HepG2 (cell line): ENCODE measurements around the gene TUBA4B. TPM values are rescaled to one million over a fixed set of nuclear protein-coding genes. Genes with fewer than 3 reads are reported as not detected.

Source experiments
- ATAC-seq: fragments of 200-7000 bp; cut with Tn5 transposase; 3 replicates; pipeline ENCODE4 v1.9.1; 2020; ENCODE audit warnings: mild to moderate bottlenecking, moderate library complexity
- BruUV-seq: library from RNA; stranded (reverse); fragments of 400-500 nt; replicated peaks from 2 replicates; lab custom pipeline; 2021; lab: Mats Ljungman, UMichigan
- CTCF ChIA-PET: fragments of 300-600 bp; formaldehyde crosslinking; extraction: SDS; loops from one replicate; lab custom pipeline; 2021; ENCODE audit warnings: low total read pairs, inconsistent platforms, low intra/inter-chr PET ratio; lab: Yijun Ruan, JAX
- POLR2A ChIA-PET: fragments of 350-600 bp; sonication (Branson Sonifier 250); formaldehyde crosslinking; loops from one replicate; lab custom pipeline; 2020; ENCODE audit warnings: antibody characterized with exemption, inconsistent platforms; lab: Yijun Ruan, JAX
- DNase-seq: peaks from one replicate; pipeline ENCODE4 v3.0.0-alpha.2; 2015; ENCODE audit warnings: low spot score
- FAIRE-seq: peaks from 3 replicates; lab custom pipeline; 2011; peaks lifted over from hg19 to GRCh38; lab: Jason Lieb, UNC
- H2AFZ ChIP-seq: one replicate; pipeline ENCODE4 v1.6.1; 2011; ENCODE audit warnings: low read length, inconsistent platforms
- H3K27ac ChIP-seq: fragments of 300-600 bp; 3 replicates; pipeline ENCODE4 v1.8.0; 2011; ENCODE audit warnings: mixed run types, mild to moderate bottlenecking, mixed read lengths, low read length, inconsistent platforms; ENCODE audit not compliant: insufficient read depth; ENCODE audit errors: extremely low read length
- H3K27me3 ChIP-seq, 2 experiments: fragments of 200-600 bp in 1 of 2; 2 replicates in 1 of 2; 3 replicates in 1 of 2; pipeline versions ENCODE4 v1.6.0 to v1.8.0; 2011; ENCODE audit warnings: low read length in 2 of 2, mild to moderate bottlenecking in 2 of 2, moderate library complexity in 2 of 2, inconsistent platforms in 1 of 2; ENCODE audit not compliant: insufficient read depth in 2 of 2, control insufficient read depth in 1 of 2
- H3K36me3 ChIP-seq, 2 experiments: fragments of 200-600 bp in 1 of 2; replicated peaks in 1 of 2; 2 replicates in 1 of 2; 3 replicates in 1 of 2; pipeline versions ENCODE4 v1.5.1 to v1.8.0; 2011; ENCODE audit warnings: low read length in 2 of 2, inconsistent platforms in 1 of 2; ENCODE audit not compliant: insufficient read depth in 2 of 2, control insufficient read depth in 1 of 2
- H3K4me1 ChIP-seq: 2 replicates; pipeline ENCODE4 v1.5.1; 2012; ENCODE audit warnings: low read length, inconsistent platforms; ENCODE audit not compliant: insufficient read depth
- H3K4me2 ChIP-seq: 2 replicates; pipeline ENCODE4 v1.6.0; 2011; ENCODE audit warnings: low read depth, low read length, inconsistent platforms
- H3K4me3 ChIP-seq, 3 experiments: fragments of 200-600 bp in 1 of 3; sonication (generic), shearing (Covaris generic) in 1 of 3; replicated peaks in 1 of 3; 2 replicates each; pipeline ENCODE4 v1.5.1; 2011 to 2016; ENCODE audit warnings: low read length in 3 of 3, inconsistent platforms in 2 of 3, low read depth in 2 of 3, mild to moderate bottlenecking in 2 of 3, control low read depth in 1 of 3, mixed read lengths in 1 of 3; ENCODE audit not compliant: insufficient read depth in 1 of 3
- H3K79me2 ChIP-seq: one replicate; pipeline ENCODE4 v1.6.1; 2011; ENCODE audit warnings: low read length, inconsistent platforms; ENCODE audit not compliant: insufficient read depth
- H3K9ac ChIP-seq: 2 replicates; pipeline ENCODE4 v1.6.0; 2011; ENCODE audit warnings: mild to moderate bottlenecking, low read depth, low read length, inconsistent platforms; ENCODE audit not compliant: insufficient read depth
- H3K9me3 ChIP-seq: 2 replicates; pipeline ENCODE4 v1.5.1; 2012; ENCODE audit warnings: mild to moderate bottlenecking, low read length
- H4K20me1 ChIP-seq: 2 replicates; pipeline ENCODE4 v1.6.0; 2011; ENCODE audit warnings: inconsistent platforms, mild to moderate bottlenecking, low read length, moderate library complexity; ENCODE audit not compliant: insufficient read depth
- ASH2L ChIP-seq: fragments of 300-600, 200-600 bp; sonication (generic); IDR thresholded peaks from 2 replicates; pipeline ENCODE4 v1.7.0; 2017; ENCODE audit warnings: low read depth, mild to moderate bottlenecking, moderate library complexity, mixed read lengths, low read length; ENCODE audit not compliant: insufficient read length
- KDM2A ChIP-seq: sonication (generic); formaldehyde crosslinking; IDR thresholded peaks from 2 replicates; pipeline ENCODE4 v1.4.0; 2020; ENCODE audit warnings: low read depth, missing genetic modification reagents, borderline replicate concordance
- KIAA2018 ChIP-seq: sonication (generic); formaldehyde crosslinking; IDR thresholded peaks from 2 replicates; pipeline ENCODE4 v1.5.0; 2020; ENCODE audit warnings: mild to moderate bottlenecking, missing genetic modification reagents, borderline replicate concordance
- MAFF ChIP-seq: IDR thresholded peaks from 2 replicates; pipeline ENCODE4 v1.6.1; 2011; ENCODE audit warnings: low read depth, low read length, improper control_type of control experiment
- MAFK ChIP-seq, 2 experiments: IDR thresholded peaks in 1 of 2; conservative IDR thresholded peaks in 1 of 2; 2 replicates each; pipeline ENCODE4 v1.6.1; 2011; ENCODE audit warnings: improper control_type of control experiment in 2 of 2, low read length in 2 of 2
- PAX8 ChIP-seq: sonication (generic); formaldehyde crosslinking; IDR thresholded peaks from 2 replicates; pipeline ENCODE4 v1.8.0; 2022; ENCODE audit warnings: mild to moderate bottlenecking, missing genetic modification reagents, borderline replicate concordance
- PHF8 ChIP-seq: sonication (generic); formaldehyde crosslinking; IDR thresholded peaks from 2 replicates; pipeline ENCODE4 v1.5.0; 2020; ENCODE audit warnings: missing genetic modification reagents
- REPIN1 ChIP-seq: sonication (generic); formaldehyde crosslinking; IDR thresholded peaks from 2 replicates; pipeline ENCODE4 v1.8.0; 2022; ENCODE audit warnings: missing genetic modification reagents, low read depth, mild to moderate bottlenecking, borderline replicate concordance
- SKI ChIP-seq: fragments of 450-650 bp; IDR thresholded peaks from one replicate; pipeline ENCODE4 v1.6.1; 2018; ENCODE audit warnings: mild to moderate bottlenecking; ENCODE audit not compliant: partially characterized antibody
- SKIL ChIP-seq: sonication (generic); formaldehyde crosslinking; IDR thresholded peaks from 2 replicates; pipeline ENCODE4 v1.8.0; 2022; ENCODE audit warnings: missing genetic modification reagents, mild to moderate bottlenecking, moderate library complexity, borderline replicate concordance
- ZNF691 ChIP-seq: sonication (generic); formaldehyde crosslinking; IDR thresholded peaks from 2 replicates; pipeline ENCODE4 v1.4.0; 2020; ENCODE audit warnings: missing genetic modification reagents, low read depth, mild to moderate bottlenecking, borderline replicate concordance
- ZSCAN30 ChIP-seq: sonication (generic); formaldehyde crosslinking; IDR thresholded peaks from 2 replicates; pipeline ENCODE4 v1.5.0; 2020; ENCODE audit warnings: mild to moderate bottlenecking, missing genetic modification reagents
- WGBS: methylation state at CpG from one replicate; pipeline ENCODE4 v1.1.6; 2017; ENCODE audit warnings: low lambda C conversion rate; 5-methylcytosine and 5-hydroxymethylcytosine counted together
- in situ Hi-C: cut with HindIII; loops from 2 replicates; pipeline ENCODE4 v1.10.0; 2017; ENCODE audit warnings: low pct_unique_long_range_greater_than_20kb; ENCODE audit not compliant: extremely low pct_ligation_motif_present
- intact Hi-C: fragments of 100-400 bp; cut with micrococcal nuclease; formaldehyde crosslinking; loops from one replicate; pipeline ENCODE4 v1.10.0; 2022; ENCODE audit not compliant: unreplicated experiment
- polyA plus RNA-seq, 8 experiments: library from polyadenylated mRNA; depleted of rRNA in 3 of 8; stranded (reverse) in 7 of 8; unstranded in 1 of 8; fragments of >200 nt; fragmentation: Illumina TruSeq in 4 of 8; extraction: Trizol in 4 of 8; gene quantifications; 2 replicates each; pipeline versions ENCODE4 v1.2.1 to v1.2.3, GENCODE V29; 2011 to 2016; ENCODE audit warnings: low read depth in 4 of 8, missing spikeins in 1 of 8, mixed read lengths in 1 of 8; ENCODE audit not compliant: insufficient read depth in 1 of 8
- total RNA-seq, 5 experiments: library from RNA; depleted of rRNA; stranded (reverse); fragments of >200 nt; fragmentation: Illumina TruSeq; extraction: Trizol; gene quantifications; 2 replicates each; pipeline ENCODE4 v1.2.3, GENCODE V29; 2016; ENCODE audit warnings: low read depth in 1 of 5

The TUBA4B gene
- total and polyA plus RNA-seq, 2 of the 13 experiments (the other 11 are each of a cell fraction or from before 2014, with no cell fraction given), result 0.18 to 0.22 TPM

GRCh38 chr2:219314804-219315468 lies 61.9 kb downstream of the TUBA4B start:
- FAIRE-seq (no peak), ATAC-seq (no peak), DNase-seq (no peak)
- no peaks in the 10 kb centered on the region for H3K4me1 ChIP-seq
- H3K79me2 ChIP-seq, result no peaks in the 10 kb centered on the region
- intact Hi-C loops (no loop called here), in situ Hi-C loops (no loop called here)
- ChIA-PET POLR2A (no interaction called here), CTCF (no interaction called here)
- no peaks in the 10 kb centered on the region; the same call in 1 of the 2 replicates for H4K20me1 ChIP-seq
- no peak overlapping the region for H3K9ac ChIP-seq
- WGBS, result 52% methylated on average over 16 of the region's 16 CpGs
- no peak overlapping the region for H3K27ac ChIP-seq
- H3K9me3 ChIP-seq, result no peaks in the 10 kb centered on the region
- H2AFZ ChIP-seq, result no peak overlapping the region
- H3K4me2 ChIP-seq, result no peak overlapping the region
- no TSS peak for BruUV-seq
- no peaks in the 10 kb centered on the region for H3K36me3 ChIP-seq
- no peak overlapping the region for H3K4me3 ChIP-seq
- peaks cover 1 to 13% of the 10 kb centered on the region in 2 experiments; a peak in 3 of 5 replicates for H3K27me3 ChIP-seq
- TF ChIP-seq ZNF691 (CRISPR knock-in tag), result no peak
- no peak for TF ChIP-seq SKI
- TF ChIP-seq MAFF, result 0 out of 2 replicates have a peak, but pooled peaks have one; percentile 22
- no peak for TF ChIP-seq SKIL (CRISPR knock-in tag)
- TF ChIP-seq KIAA2018, result no peak
- TF ChIP-seq MAFK (conservative IDR thresholded peaks at IDR 0.05 in 1 of 2, IDR thresholded peaks at IDR 0.05 in 1 of 2; ENCODE audit: low read length in 2 of 2), result peak; percentile 5 to 39; a peak in 2 of 4 replicates
- TF ChIP-seq ASH2L, result no peak
- TF ChIP-seq REPIN1, result no peak
- no peak for TF ChIP-seq PAX8 (CRISPR knock-in tag)
- TF ChIP-seq KDM2A, result no peak
- TF ChIP-seq PHF8 (CRISPR knock-in tag), result no peak
- TF ChIP-seq ZSCAN30 (CRISPR knock-in tag), result no peak
